Measurements from ENCODE around the gene MGAT4A.

MGAT4A gene

DNA sequence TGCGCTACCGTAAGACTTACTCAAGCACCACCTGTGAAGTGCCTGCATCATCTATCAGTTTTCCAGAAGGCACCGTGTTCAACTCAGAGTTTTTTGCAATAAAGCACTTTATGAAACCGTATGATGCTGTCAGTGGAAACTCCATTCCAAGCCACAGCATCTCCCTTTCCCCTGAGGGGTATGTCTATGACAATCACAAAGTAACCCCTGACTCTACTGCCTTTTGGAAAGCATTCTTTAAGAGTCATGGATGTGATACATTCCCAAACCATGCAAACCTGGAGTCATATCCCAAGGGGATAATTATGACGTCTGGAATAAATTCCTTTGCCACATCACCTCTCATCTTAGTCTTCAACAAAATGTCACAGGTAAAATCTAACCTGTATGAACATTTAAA, 83.3 kb downstream of the MGAT4A start:
- TF ChIP-seq, protein P1, sequence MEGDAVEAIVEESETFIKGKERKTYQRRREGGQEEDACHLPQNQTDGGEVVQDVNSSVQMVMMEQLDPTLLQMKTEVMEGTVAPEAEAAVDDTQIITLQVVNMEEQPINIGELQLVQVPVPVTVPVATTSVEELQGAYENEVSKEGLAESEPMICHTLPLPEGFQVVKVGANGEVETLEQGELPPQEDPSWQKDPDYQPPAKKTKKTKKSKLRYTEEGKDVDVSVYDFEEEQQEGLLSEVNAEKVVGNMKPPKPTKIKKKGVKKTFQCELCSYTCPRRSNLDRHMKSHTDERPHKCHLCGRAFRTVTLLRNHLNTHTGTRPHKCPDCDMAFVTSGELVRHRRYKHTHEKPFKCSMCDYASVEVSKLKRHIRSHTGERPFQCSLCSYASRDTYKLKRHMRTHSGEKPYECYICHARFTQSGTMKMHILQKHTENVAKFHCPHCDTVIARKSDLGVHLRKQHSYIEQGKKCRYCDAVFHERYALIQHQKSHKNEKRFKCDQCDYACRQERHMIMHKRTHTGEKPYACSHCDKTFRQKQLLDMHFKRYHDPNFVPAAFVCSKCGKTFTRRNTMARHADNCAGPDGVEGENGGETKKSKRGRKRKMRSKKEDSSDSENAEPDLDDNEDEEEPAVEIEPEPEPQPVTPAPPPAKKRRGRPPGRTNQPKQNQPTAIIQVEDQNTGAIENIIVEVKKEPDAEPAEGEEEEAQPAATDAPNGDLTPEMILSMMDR (conservative IDR thresholded peaks at IDR 0.05; ENCODE audit: low read depth), result no peak
- H3K27ac ChIP-seq, result no peak overlapping the region
- peak; percentile 20 for DNase-seq (ENCODE audit: low spot score)
- CTCF ChIA-PET, result interaction anchor here (0.7 kb wide), 1 partner anchor 268 kb away, joined by 7 read pairs; no protein-coding TSS in a partner anchor
- POLR2A ChIA-PET (ENCODE audit: low non-redundant PET), result no interaction called here

DNA sequence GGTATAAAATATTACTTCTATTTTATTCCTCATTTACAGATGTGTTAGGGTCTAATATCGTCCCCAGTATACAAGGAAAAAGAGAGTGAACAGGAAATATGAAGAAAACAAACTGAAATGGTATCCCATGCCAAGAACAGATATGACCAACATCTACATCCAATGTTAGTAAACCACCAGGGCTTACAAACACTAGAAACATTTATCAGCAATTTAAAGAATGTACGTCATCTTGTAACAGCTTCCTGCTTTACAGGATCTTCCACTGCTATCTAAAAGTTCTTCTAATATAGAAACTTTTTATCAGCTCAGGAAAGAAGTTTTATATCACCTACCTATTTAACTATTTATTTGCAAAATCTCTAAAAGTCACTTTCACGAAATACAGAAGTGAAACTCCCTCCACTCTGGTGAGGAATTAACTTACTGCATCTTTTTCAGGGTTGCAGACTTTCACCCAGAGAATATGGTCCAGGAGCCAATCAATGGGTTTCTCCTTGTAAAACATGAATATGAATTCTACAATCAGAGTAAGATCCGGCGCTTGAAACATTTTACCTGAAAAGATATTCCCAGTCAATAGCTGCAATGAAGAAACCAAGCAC, 87.3 kb downstream of the MGAT4A start:
- ChIA-PET CTCF (interaction anchor here (0.6 kb wide), 2 partner anchors 40 to 736 kb away, joined by 3 read pairs; no protein-coding TSS in a partner anchor), POLR2A (ENCODE audit: low non-redundant PET) (no interaction called here)
- DNase-seq (ENCODE audit: low spot score), result no peak
- TF ChIP-seq, protein P1 (conservative IDR thresholded peaks at IDR 0.05; ENCODE audit: low read depth), result no peak
- no peak overlapping the region for H3K27ac ChIP-seq

DNA sequence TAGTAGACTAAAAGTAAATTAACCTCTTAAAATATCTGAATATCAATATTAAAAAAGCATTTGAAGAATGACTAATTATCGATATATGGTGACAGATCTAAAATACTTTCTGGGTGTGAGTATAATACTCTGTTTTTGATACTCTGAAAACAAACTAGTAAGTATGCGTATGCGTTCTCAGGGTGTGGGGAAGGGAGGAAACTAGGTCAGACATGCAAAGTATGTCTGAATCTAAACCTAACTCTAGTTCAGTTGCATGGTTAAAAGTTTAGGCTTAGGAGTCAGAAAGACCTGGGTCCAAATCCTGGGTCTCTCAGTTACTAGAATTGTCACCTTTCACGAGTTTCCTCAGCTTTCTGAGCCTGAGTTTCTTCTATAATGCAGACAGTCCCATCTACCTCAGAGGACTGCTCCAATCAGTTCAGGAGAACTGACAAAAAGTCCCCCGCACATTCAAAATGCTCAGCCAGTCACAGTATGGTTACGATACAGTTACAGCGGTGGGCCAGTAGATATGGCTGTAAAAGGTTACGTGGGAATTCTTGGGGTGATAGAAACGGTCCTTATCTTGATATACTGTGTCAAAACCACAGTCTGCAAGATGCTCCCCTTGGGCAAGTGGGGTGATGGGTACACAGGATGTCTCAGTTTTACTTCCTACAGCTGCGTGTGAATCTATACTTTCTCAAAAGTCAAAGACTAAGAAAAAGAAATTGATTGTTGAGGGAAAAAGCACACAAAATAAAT, 93.4 kb downstream of the MGAT4A start:
- DNase-seq (ENCODE audit: low spot score), result no peak
- TF ChIP-seq, protein P1 (conservative IDR thresholded peaks at IDR 0.05; ENCODE audit: low read depth), result no peak
- POLR2A ChIA-PET (ENCODE audit: low non-redundant PET), result no interaction called here
- CTCF ChIA-PET, result interaction anchor here (1.5 kb wide), 1 partner anchor 12 kb away, joined by 6 read pairs; no protein-coding TSS in a partner anchor
- no peak overlapping the region for H3K27ac ChIP-seq

DNA sequence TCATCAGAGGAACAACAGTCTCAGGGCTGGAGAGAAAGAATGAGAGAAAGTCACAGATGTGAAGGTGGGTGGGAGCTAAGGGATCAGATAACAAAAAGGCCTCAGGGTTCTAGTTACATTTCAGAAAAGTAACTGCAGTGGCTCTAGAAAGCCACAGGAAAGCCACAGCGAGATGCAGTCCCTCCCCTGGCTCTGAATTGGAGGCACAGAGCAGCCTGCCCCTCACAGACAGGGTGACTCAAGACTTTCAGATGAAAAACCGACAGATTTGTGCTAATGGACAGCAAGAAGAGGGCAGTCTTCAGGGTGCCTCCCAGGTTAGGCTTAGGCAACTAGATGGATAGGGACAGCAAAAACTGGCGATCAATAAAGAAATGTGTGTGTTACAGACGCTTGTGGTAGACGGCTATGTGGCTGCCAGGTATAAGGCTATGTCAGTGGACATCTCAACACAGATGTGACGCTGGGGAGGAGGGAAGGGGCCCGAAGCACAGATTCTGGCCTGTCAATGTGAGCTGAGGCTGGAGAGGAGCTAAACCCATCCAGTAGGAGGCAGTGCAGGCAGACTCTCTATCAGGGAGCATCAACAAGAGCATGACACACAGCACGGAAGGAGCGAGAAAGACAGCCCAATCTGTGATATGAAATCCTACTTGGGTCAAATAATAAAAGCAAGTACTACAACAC, 96.4 kb downstream of the MGAT4A start:
- DNase-seq (ENCODE audit: low spot score), result no peak
- POLR2A ChIA-PET (ENCODE audit: low non-redundant PET), result no interaction called here
- TF ChIP-seq, protein P1 (conservative IDR thresholded peaks at IDR 0.05; ENCODE audit: low read depth), result no peak
- H3K27ac ChIP-seq, result no peak overlapping the region
- CTCF ChIA-PET, result interaction anchor here (0.7 kb wide), 1 partner anchor 567 kb away, joined by 3 read pairs; no protein-coding TSS in a partner anchor

DNA sequence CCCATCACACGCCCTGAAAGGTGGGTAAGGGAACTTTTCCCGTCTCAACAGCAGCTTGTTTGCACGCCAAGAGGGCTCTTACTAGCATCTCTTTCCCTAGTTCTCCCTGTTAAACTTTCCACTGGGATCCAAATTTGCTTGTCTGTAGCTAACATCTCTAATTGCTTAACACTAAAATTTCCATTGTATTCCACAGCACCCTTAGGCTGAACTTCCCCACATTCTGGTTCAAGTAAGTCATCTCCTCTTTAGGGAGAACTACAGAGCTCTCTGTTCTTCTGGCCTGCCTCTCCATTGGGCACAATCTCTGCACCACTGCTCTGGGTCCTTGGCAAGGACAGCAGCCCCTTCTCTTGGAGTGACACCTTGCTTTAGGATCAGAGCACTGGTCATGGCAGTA, 98.6 kb downstream of the MGAT4A start:
- H3K27ac ChIP-seq, result no peak overlapping the region
- ChIA-PET POLR2A (ENCODE audit: low non-redundant PET) (no interaction called here), CTCF (interaction anchor here (1.3 kb wide), 1 partner anchor 17 kb away, joined by 4 read pairs; no protein-coding TSS in a partner anchor)
- TF ChIP-seq, protein P1 (conservative IDR thresholded peaks at IDR 0.05; ENCODE audit: low read depth), result no peak
- DNase-seq (ENCODE audit: low spot score), result no peak

DNA sequence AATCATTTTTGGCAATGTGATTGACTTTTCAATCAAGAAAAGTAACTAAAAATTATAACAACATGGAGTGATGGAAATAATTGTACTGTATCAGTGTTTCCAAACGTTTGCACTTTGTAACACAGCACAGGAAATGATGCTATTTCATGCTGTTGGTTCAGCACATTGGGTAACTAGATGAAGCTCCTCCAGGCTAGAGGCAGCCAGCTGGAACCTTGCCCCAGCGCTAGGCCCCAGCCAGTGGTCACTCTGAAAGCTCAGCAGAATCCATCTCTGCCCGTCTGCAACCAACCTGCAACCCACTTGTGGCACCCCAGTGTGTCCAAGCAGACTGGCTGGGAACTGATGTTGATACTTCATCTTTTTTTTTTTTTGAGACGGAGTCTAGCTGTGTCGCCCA, 107.3 kb downstream of the MGAT4A start:
- ChIA-PET POLR2A (ENCODE audit: low non-redundant PET) (no interaction called here), CTCF (interaction anchor here (0.6 to 1.0 kb wide), 2 partner anchors 21 to 26 kb away, joined by 3 read pairs; no protein-coding TSS in a partner anchor)
- no peak for DNase-seq (ENCODE audit: low spot score)
- TF ChIP-seq, protein P1 (conservative IDR thresholded peaks at IDR 0.05; ENCODE audit: low read depth), result no peak
- H3K27ac ChIP-seq, result no peak overlapping the region
